Liver (tissue), 9 donors: ENCODE results near the gene SLC44A1. TPM values are rescaled to one million over a fixed set of nuclear protein-coding genes. Genes with fewer than 3 reads are reported as not detected.

Source experiments
- DNase-seq: peaks from one replicate; pipeline ENCODE4 v3.0.0-alpha.2; 2017; ENCODE audit warnings: low spot score
- H3K27ac ChIP-seq, 2 donors: one replicate each; pipeline ENCODE4 v1.7.0; 2013; ENCODE audit warnings: inconsistent platforms in 2 of 2, low read length in 2 of 2, control low read depth in 1 of 2, low read depth in 1 of 2, mild to moderate bottlenecking in 1 of 2
- H3K27me3 ChIP-seq, 4 donors: one replicate each; pipeline versions ENCODE4 v1.6.1 to v1.7.0; 2013; ENCODE audit warnings: low read length in 3 of 4, inconsistent platforms in 1 of 4, mild to moderate bottlenecking in 1 of 4, moderate library complexity in 1 of 4; ENCODE audit not compliant: control insufficient read depth in 4 of 4, insufficient read depth in 4 of 4
- H3K36me3 ChIP-seq, 4 donors: one replicate each; pipeline versions ENCODE4 v1.6.1 to v1.7.0; 2013; ENCODE audit warnings: low read length in 3 of 4, mild to moderate bottlenecking in 3 of 4, low read depth in 1 of 4, moderate library complexity in 1 of 4; ENCODE audit not compliant: control insufficient read depth in 4 of 4, insufficient read depth in 3 of 4
- H3K4me1 ChIP-seq, 4 donors: one replicate each; pipeline versions ENCODE4 v1.6.1 to v1.7.0; 2013; ENCODE audit warnings: low read length in 3 of 4, mild to moderate bottlenecking in 3 of 4, moderate library complexity in 1 of 4; ENCODE audit not compliant: control insufficient read depth in 4 of 4, insufficient read depth in 4 of 4
- H3K4me3 ChIP-seq, 3 donors: one replicate each; pipeline versions ENCODE4 v1.6.1 to v1.7.0; 2013; ENCODE audit warnings: low read length in 3 of 3, control low read depth in 1 of 3, low read depth in 1 of 3, mild to moderate bottlenecking in 1 of 3
- H3K9ac ChIP-seq, 2 donors: one replicate each; pipeline ENCODE4 v1.7.0; 2013; ENCODE audit warnings: low read length in 2 of 2, mild to moderate bottlenecking in 2 of 2, moderate library complexity in 2 of 2, control low read depth in 1 of 2, low read depth in 1 of 2
- H3K9me3 ChIP-seq, 4 donors: one replicate each; pipeline versions ENCODE4 v1.6.1 to v1.7.0; 2013; ENCODE audit warnings: low read length in 3 of 4; ENCODE audit not compliant: control insufficient read depth in 4 of 4
- ATF3 ChIP-seq: IDR thresholded peaks from 2 replicates; pipeline ENCODE4 v1.6.1; 2016; ENCODE audit warnings: antibody characterized with exemption
- EGR1 ChIP-seq, 2 donors: IDR thresholded peaks; 2 replicates each; pipeline ENCODE4 v1.6.1; 2016 to 2018; ENCODE audit warnings: antibody characterized with exemption in 2 of 2, low read depth in 2 of 2
- FOXA1 ChIP-seq: IDR thresholded peaks from 2 replicates; pipeline ENCODE4 v1.6.1; 2016; ENCODE audit warnings: antibody characterized with exemption
- FOXA2 ChIP-seq: IDR thresholded peaks from 2 replicates; pipeline ENCODE4 v1.6.1; 2016; ENCODE audit warnings: antibody characterized with exemption
- GABPA ChIP-seq, 2 donors: IDR thresholded peaks in 1 of 2; conservative IDR thresholded peaks in 1 of 2; 2 replicates each; pipeline ENCODE4 v1.6.1; 2016; ENCODE audit warnings: antibody characterized with exemption in 2 of 2, mild to moderate bottlenecking in 1 of 2, moderate library complexity in 1 of 2
- HNF4A ChIP-seq, 2 donors: conservative IDR thresholded peaks; 2 replicates each; pipeline ENCODE4 v1.6.1; 2016; ENCODE audit warnings: antibody characterized with exemption in 2 of 2, mild to moderate bottlenecking in 2 of 2
- HNF4G ChIP-seq: IDR thresholded peaks from 2 replicates; pipeline ENCODE4 v1.6.1; 2016; ENCODE audit warnings: antibody characterized with exemption
- JUND ChIP-seq, 2 donors: IDR thresholded peaks; 2 replicates each; pipeline ENCODE4 v1.6.1; 2016; ENCODE audit warnings: antibody characterized with exemption in 2 of 2
- NR2F2 ChIP-seq: IDR thresholded peaks from 2 replicates; pipeline ENCODE4 v1.6.1; 2016; ENCODE audit warnings: antibody characterized with exemption
- RAD21 ChIP-seq, 2 donors: IDR thresholded peaks; 2 replicates each; pipeline ENCODE4 v1.6.1; 2016; ENCODE audit warnings: antibody characterized with exemption in 2 of 2, mild to moderate bottlenecking in 2 of 2
- RXRA ChIP-seq, 2 donors: IDR thresholded peaks; 2 replicates each; pipeline ENCODE4 v1.6.1; 2017 to 2018; ENCODE audit warnings: antibody characterized with exemption in 2 of 2, mild to moderate bottlenecking in 1 of 2
- SP1 ChIP-seq: IDR thresholded peaks from 2 replicates; pipeline ENCODE4 v1.6.1; 2018; ENCODE audit warnings: antibody characterized with exemption, mild to moderate bottlenecking
- TAF1 ChIP-seq: conservative IDR thresholded peaks from 2 replicates; pipeline ENCODE4 v1.6.1; 2016; ENCODE audit warnings: antibody characterized with exemption, mild to moderate bottlenecking
- YY1 ChIP-seq: IDR thresholded peaks from 2 replicates; pipeline ENCODE4 v1.6.1; 2016; ENCODE audit warnings: antibody characterized with exemption, mild to moderate bottlenecking
- WGBS: extraction: QIAGEN DNeasy Blood & Tissue Kit; methylation state at CpG from one replicate; pipeline ENCODE4 v1.1.7; 2013; 5-methylcytosine and 5-hydroxymethylcytosine counted together
- polyA plus RNA-seq, 2 donors: library from polyadenylated mRNA; stranded (reverse) in 1 of 2; unstranded in 1 of 2; fragments of 200-250 nt in 1 of 2; fragments of >200 nt in 1 of 2; fragmentation: Nextera tagmentation in 1 of 2; extraction: Ambion mirVana in 1 of 2; gene quantifications; one replicate each; pipeline versions ENCODE4 v1.2.1 to v1.2.3, GENCODE V29; 2013 to 2015
- total RNA-seq, 2 donors: library from RNA; depleted of rRNA; stranded (reverse); fragments of >200 nt; gene quantifications; one replicate each; pipeline ENCODE4 v1.2.3, GENCODE V29; 2014
- TF ChIP-seq, protein P1 (sequence below): fragments of 150-350 bp; IDR thresholded peaks from 2 replicates; pipeline ENCODE4 v1.5.1; 2017; ENCODE audit warnings: improper control_type of control experiment, low read depth, low read length; ENCODE audit not compliant: missing input control
- TF ChIP-seq, protein P2 (sequence below): IDR thresholded peaks from 2 replicates; pipeline ENCODE4 v1.6.1; 2016; ENCODE audit warnings: antibody characterized with exemption
- donor health status: healthy.
- donor health status: healthy.
- donor health status: healthy.
- donor health status: healthy.
- donor health status: healthy.

SLC44A1 gene
- total and polyA plus RNA-seq, 4 donors: 18.1 to 73.1 (median 53.1) TPM

DNA sequence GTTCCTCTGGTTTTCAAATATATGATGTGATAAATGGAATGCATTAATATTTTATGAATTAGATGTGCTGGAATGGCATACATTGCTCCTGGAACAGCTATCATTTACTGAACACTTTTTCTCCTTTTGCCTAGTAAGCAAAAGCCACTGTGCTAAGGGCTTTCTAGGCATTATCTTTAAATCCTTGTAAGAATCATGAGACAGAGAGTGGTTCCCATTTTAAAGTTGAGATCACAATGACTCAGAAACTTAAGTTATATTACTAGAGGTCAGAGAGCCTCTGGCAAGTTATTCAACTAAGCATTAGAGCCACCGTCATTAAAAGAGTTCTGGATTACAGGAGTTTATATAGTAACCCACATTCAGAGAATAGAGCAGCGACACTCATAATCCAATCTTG lies 176.7 kb downstream of the SLC44A1 start (continued):
- TF ChIP-seq, protein P1, sequence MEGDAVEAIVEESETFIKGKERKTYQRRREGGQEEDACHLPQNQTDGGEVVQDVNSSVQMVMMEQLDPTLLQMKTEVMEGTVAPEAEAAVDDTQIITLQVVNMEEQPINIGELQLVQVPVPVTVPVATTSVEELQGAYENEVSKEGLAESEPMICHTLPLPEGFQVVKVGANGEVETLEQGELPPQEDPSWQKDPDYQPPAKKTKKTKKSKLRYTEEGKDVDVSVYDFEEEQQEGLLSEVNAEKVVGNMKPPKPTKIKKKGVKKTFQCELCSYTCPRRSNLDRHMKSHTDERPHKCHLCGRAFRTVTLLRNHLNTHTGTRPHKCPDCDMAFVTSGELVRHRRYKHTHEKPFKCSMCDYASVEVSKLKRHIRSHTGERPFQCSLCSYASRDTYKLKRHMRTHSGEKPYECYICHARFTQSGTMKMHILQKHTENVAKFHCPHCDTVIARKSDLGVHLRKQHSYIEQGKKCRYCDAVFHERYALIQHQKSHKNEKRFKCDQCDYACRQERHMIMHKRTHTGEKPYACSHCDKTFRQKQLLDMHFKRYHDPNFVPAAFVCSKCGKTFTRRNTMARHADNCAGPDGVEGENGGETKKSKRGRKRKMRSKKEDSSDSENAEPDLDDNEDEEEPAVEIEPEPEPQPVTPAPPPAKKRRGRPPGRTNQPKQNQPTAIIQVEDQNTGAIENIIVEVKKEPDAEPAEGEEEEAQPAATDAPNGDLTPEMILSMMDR: no peak
- TF ChIP-seq, protein P2, sequence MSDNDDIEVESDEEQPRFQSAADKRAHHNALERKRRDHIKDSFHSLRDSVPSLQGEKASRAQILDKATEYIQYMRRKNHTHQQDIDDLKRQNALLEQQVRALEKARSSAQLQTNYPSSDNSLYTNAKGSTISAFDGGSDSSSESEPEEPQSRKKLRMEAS: no peak
- no peak for TF ChIP-seq JUND (IDR thresholded peaks at IDR 0.05)
- no peak for TF ChIP-seq FOXA1
- TF ChIP-seq GABPA (IDR thresholded peaks at IDR 0.05 in 1 of 2, conservative IDR thresholded peaks at IDR 0.05 in 1 of 2): no peak
- no peak for TF ChIP-seq HNF4A (conservative IDR thresholded peaks at IDR 0.05)
- no peak for TF ChIP-seq SP1
- no peak for TF ChIP-seq FOXA2
- TF ChIP-seq RXRA (IDR thresholded peaks at IDR 0.05): no peak
- no peak for TF ChIP-seq YY1

DNA sequence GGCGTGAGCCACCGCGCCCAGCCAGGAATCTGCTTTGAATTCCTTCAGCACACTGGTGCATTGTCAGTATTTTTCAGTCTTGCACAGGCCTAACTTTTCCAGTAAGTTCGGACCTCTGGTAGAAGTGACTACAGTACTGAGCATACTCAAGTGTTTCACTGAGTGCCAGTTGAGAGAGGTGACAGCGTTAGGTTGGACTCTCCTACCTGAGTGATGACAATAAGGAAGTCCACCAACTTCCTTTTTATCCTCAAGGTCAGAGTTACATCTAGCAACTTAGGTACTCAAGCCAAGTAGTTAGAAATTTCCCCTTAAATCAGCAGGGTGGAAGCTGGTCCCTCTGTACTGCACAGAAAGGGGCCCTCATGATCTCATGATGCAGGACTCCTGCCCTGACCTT lies 177.4 kb downstream of the SLC44A1 start:
- no peak overlapping the region for H3K27ac ChIP-seq
- WGBS: 94% methylated on average over 5 of the region's 5 CpGs
- no peak overlapping the region for H3K9ac ChIP-seq
- H3K4me1 ChIP-seq: peaks cover 4 to 36% (median 32%) of the 10 kb centered on the region in 4 donors
- no peaks in the 10 kb centered on the region for H3K9me3 ChIP-seq
- no peaks in the 10 kb centered on the region for H3K27me3 ChIP-seq
- DNase-seq: no peak
- no peak overlapping the region for H3K4me3 ChIP-seq
- no peak for TF ChIP-seq FOXA1
- TF ChIP-seq GABPA (IDR thresholded peaks at IDR 0.05 in 1 of 2, conservative IDR thresholded peaks at IDR 0.05 in 1 of 2): no peak
- no peak for TF ChIP-seq HNF4A (conservative IDR thresholded peaks at IDR 0.05)
- TF ChIP-seq TAF1: no peak
- no peak for TF ChIP-seq NR2F2
- TF ChIP-seq HNF4G: no peak
- no peak for TF ChIP-seq RAD21 (IDR thresholded peaks at IDR 0.05)
- TF ChIP-seq ATF3: no peak
- no peak for TF ChIP-seq EGR1 (IDR thresholded peaks at IDR 0.05; ENCODE audit: low read depth in 2 of 2)
- no peak for TF ChIP-seq JUND (IDR thresholded peaks at IDR 0.05)
- no peaks in the 10 kb centered on the region for H3K36me3 ChIP-seq

DNA sequence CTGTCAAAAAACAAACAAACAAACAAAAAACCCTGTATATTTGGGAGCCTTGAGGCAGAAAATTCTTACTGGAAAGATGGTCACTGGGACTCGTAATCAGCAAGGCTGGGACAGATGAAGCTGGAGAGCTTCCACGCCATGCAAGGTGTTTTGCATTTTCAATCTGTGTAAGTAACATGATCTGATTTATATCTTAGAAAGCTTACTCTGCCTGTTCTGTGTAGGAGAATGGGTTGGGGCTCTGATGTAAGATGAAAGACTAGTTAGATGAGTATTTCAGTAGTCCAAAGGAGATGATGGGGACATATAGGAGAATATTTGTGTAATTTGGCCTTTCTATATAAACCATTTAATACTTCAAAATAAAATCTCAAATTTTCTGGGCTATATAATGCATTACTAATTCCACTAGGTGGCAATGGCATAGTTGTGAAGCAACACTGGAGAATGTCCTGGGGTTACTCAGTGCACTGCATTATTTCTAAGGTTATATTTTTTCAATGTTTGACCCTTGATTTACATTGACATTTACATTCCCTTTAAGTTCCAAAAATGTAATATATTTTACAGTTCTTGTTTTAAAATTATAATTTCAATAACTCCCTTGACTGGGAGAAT lies 181.5 kb downstream of the SLC44A1 start:
- no peak for DNase-seq
- WGBS: 38% methylated on average over 2 of the region's 2 CpGs
- TF ChIP-seq, protein P1: peak; percentile 55
- peak; percentile 82 to 83 for TF ChIP-seq RAD21 (IDR thresholded peaks at IDR 0.05)
- no peak for TF ChIP-seq TAF1
- TF ChIP-seq GABPA (IDR thresholded peaks at IDR 0.05 in 1 of 2, conservative IDR thresholded peaks at IDR 0.05 in 1 of 2): no peak
- TF ChIP-seq RXRA (IDR thresholded peaks at IDR 0.05): peak in 1 of 2 donors; percentile 61
- Histone ChIP-seq H3K27me3 (no peaks in the 10 kb centered on the region), H3K36me3 (no peaks in the 10 kb centered on the region), H3K4me1 (peaks cover 2 to 9% (median 5%) of the 10 kb centered on the region in 4 donors), H3K4me3 (no peak overlapping the region), H3K9me3 (no peaks in the 10 kb centered on the region), H3K27ac (peak overlapping the region in 1 of 2 donors; percentile 35), H3K9ac (no peak overlapping the region)
